Stimulated activated CD8-positive, alpha-beta memory T cell treated with anti-CD3 and anti-CD28 coated beads, Interleukin-12 subunit alpha, Interleukin-12 subunit beta, amount 100 ng/mL, for 24 hours (primary cell): ENCODE measurements around the gene MTMR12.
"Not testable (repeated sequence)": the region's sequence is repeated elsewhere in the genome, so short reads cannot be mapped to it uniquely, and the experiment has no call there.

Experiments
- DNase-seq: peaks from one replicate; pipeline ENCODE4 v3.0.0-alpha.2; 2020; ENCODE audit errors: extremely low read depth

Gene MTMR12

GRCh38 chr5:32232441-32233219 is 80.1 kb downstream of the MTMR12 start:
- DNase-seq = peak; percentile 17

DNA sequence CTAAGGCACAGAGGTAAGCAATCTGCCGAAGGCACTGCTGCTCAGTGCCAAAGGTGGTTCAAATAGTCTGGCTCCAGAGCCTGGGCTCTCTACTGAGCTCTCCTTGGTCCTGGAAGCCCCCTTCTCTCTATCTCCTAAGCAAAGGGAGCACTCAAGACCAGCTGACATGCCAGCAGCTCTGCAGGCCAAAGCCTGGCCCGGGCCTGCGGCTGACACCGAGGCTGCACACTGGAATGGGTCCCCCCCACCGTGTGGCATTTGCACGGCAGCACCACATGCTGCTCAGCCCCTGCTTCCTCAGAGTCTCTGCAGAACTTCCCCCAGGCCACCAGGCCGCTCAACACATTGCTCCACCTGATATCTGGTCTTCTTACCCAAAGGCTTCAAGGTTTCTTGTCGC is 80.8 kb downstream of the MTMR12 start:
- DNase-seq = no peak

DNA sequence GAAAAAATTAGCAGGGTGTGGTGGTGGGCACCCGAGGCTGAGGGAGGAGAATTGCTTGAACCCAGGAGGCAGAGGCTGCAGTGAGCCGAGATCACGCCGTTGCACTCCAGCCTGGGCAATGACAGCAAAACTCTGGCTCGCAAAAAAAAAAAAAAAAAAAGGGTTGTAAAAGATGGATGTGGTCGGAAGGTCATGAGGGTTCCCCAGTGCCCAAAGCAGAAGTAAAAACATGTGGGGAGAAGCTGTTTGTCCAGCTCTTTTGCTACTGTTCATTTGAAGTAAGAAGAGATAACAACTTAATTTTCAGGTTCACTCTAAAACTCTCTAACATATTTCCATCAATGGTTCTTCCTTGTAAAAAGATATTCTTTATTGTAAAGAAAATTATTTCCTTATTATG is 81.5 kb downstream of the MTMR12 start:
- DNase-seq = no peak

DNA sequence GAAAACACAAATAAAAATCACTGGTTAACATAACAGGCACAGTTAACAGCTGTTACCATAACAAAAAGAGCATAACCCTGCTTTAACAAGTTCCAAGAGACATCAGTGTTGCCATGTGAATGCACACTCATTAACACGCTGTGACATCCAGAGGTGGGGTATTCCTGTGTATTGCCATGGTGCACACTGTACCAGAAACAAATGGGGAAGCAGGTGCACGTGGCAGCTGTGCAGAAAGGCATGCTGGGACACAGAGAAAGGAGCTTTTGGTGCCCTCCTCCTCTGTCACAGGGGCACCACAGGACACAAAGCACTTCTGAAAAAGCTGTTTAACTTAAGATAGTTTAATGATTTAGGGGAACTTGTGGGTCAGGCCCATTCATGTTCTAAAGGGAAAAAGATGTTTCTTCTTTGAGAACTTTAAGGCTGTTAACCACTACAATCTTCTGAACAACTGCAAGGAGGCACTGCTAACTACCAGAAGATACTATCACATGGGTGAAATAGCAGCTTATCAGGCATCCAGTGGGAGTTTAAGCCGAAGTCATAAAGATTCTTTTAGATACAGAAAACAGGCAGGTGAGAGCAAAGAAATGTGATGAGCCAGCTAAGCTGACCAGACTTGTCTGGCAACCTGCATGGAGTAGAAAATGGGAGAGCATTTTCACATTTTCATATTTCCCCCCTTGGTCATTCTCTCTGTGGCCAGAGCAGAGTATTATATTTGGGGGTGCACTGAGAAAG is 82.2 kb downstream of the MTMR12 start:
- DNase-seq = no peak

GRCh38 chr5:32229586-32229985 is 83.2 kb downstream of the MTMR12 start:
- DNase-seq = no peak

- DNase-seq = no peak
These were observed 83.9 kb downstream of the MTMR12 start for GRCh38 chr5:32228816-32229215.

GRCh38 chr5:32225445-32225844 is 87.3 kb downstream of the MTMR12 start:
- no peak for DNase-seq

GRCh38 chr5:32223972-32224609 is 88.6 kb downstream of the MTMR12 start:
- no peak for DNase-seq

DNA sequence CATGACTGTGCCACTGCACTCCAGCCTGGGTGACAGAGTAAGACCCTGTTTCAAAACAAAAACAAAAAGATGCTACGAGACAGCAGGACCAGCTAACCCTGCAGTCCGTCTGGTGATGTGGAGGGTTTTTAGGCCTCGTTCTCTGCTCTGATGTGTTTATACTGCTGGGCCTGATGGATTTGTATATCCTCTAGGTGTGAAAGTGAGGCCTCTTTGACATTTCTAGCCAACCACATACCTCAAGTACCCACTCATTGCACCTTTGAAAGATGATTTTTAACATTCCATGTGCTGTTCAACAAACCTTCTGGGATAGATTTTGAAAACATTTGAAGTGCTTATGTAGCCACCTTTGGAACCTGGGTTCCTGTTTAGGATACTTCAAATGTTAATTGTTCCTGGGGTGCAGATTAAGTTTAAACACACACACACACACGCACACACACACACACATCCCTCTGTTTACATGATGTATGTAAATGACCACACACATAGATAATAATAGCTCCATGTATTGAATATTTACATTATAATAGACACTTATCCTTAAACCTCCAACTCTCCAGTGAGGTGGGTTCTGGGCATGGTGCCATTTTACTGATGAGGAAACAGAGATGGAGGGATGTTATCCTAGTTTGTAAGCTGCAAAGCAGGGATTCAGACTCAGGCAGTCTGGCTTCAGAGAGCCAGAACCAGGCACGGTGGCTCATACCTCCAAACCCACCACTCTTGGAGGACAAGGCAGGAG is 89.8 kb downstream of the MTMR12 start:
- DNase-seq = no peak

- no peak for DNase-seq
These were observed 94.8 kb downstream of the MTMR12 start for GRCh38 chr5:32217886-32218396.

DNA sequence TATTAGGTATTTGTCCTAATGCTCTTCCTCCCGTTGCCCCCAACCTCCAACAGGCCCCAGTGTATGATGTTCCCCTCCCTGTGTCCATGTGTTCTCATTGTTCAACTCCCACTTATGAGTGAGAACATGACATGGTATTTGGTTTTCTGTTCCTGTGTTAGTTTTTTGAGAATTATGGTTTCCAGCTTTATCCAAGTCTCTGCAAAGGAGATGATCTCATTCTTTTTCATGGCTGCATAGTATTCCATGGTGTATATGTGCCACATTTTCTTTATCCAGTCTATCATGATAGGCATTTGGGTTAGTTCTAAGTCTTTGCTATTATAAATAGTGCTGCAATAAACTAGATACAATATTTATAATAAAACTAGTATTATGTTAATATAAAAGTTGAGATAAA is 98.4 kb downstream of the MTMR12 start:
- not testable (repeated sequence) for DNase-seq

DNA sequence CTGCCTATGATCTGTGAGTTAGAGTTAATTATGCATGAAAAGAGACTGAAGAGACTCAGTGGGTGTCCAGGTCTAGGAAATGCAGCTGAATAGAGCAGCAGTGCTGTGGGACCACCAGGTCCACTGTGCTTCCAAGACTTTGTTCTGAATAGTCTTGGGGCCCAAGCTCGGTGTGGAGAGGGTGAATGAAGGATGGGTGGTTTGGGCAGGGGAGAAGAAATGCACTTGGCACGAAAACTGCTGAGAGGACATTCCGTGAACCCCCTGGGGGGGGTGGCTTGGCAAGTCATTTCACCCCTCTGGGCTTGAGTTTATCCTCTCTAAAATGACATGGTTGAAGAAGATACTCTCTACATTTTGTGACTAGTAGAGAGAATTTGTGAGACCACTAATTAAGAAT is 102.6 kb downstream of the MTMR12 start:
- DNase-seq = no peak

GRCh38 chr5:32208837-32209236 is 103.9 kb downstream of the MTMR12 start:
- DNase-seq = not testable (repeated sequence)

GRCh38 chr5:32207355-32207634 is 105.4 kb downstream of the MTMR12 start:
- no peak for DNase-seq

DNA sequence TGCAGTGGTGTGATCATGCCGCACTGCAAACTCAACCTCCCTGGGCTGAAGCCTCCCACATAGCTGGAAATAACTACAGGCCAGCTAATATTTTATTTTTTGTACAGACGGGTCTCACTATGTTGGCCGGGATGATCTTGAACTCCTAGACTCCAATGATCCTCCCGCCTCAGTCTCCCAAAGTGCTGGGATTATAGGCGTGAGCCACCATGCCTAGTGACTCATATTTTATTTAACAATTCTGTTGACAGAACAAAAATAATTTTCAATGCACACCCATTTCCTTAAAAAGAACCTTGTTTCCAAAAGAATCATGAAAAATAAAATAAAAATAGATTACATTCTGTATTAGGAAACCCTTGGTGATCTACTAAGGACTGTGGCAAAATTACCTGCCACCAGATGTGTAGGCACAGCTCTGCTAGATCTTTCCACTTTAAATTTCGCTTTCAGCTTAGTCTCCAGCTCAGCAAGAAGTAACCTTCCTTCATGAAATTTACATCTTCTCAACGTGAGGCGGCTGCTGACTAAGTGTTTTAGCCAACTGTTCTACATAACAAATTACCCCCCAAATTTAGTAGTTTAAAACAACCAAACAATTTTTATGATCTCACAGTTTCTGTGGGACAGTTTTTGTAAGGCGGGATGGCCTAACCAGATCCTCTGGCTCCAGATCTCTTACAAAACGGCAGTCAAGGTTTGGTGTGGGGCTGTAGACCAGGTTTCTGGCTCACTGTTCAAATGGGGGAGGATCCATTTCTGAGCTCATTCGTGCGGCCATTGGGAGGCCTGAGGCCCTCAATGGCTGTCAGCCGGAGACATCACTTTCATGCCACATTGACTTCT is 106.0 kb downstream of the MTMR12 start:
- DNase-seq = no peak

GRCh38 chr5:32206053-32206452 is 106.7 kb downstream of the MTMR12 start:
- DNase-seq = no peak

- no peak for DNase-seq
These were observed 110.3 kb downstream of the MTMR12 start for GRCh38 chr5:32202394-32202793.

GRCh38 chr5:32201122-32201753 is 111.5 kb downstream of the MTMR12 start:
- DNase-seq = no peak

DNA sequence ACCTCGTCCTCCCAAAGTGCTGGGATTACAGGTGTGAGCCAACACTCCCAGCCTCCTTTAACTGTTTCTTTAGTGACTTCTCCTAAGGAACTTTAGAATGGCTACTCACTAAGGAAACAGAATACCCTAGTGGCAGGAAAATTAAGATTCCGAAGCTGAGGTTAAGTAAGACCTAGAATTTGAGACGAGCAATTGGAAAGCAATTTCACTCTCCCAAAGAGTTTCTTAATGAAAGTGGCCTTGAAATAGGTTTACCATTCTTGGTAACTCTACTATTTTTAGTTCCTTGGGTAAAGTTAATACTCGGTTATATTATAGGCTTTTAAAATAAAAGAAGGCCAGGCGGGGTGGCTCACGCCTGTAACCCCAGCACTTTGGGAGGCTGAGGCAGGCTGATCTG is 115.7 kb downstream of the MTMR12 start:
- DNase-seq = no peak

GRCh38 chr5:32195265-32195664 is 117.5 kb downstream of the MTMR12 start:
- no peak for DNase-seq

GRCh38 chr5:32193591-32193990 is 119.1 kb downstream of the MTMR12 start:
- DNase-seq = no peak
